ENCODE results near the gene PELI2. TPM values are rescaled to one million over a fixed set of nuclear protein-coding genes. Genes with fewer than 3 reads are reported as not detected.

Gene PELI2
- total and polyA plus RNA-seq, 2 of the 4 experiments (the other 2 are of a cell fraction) = 6.0 to 36.7 TPM

- Histone ChIP-seq H3K4me1 (ENCODE audit: control insufficient read depth, insufficient read depth, low read length) (peaks cover 6% of the 10 kb centered on the region), H3K4me2 (ENCODE audit: low read depth, low read length) (no peak overlapping the region), H3K9ac (ENCODE audit: low read depth, low read length) (no peak overlapping the region), H3K4me3 (ENCODE audit: insufficient read depth, low read depth, low read length) (no peak overlapping the region), H4K8ac (ENCODE audit: low read depth in 2 of 2, low read length in 2 of 2) (no peak overlapping the region), H3K9me1 (ENCODE audit: insufficient read depth, low read length) (no peaks in the 10 kb centered on the region), H3K4ac (ENCODE audit: low read depth, low read length) (no peak overlapping the region), H3K14ac (replicated peaks; ENCODE audit: low read depth, low read length) (no peak overlapping the region), H3K9me3 (ENCODE audit: control insufficient read depth, insufficient read depth, low read length) (no peaks in the 10 kb centered on the region), H2BK15ac (ENCODE audit: low read depth, low read length) (no peak overlapping the region), H3K27me3 (ENCODE audit: control insufficient read depth, insufficient read depth, low read length) (peaks cover 2% of the 10 kb centered on the region; the same call in 1 of the 2 replicates), H2AK9ac (replicated peaks; ENCODE audit: low read depth, low read length, poor library complexity) (no peak overlapping the region), H3K36me3 (ENCODE audit: control insufficient read depth, insufficient read depth, low read length) (no peaks in the 10 kb centered on the region), H2BK5ac (ENCODE audit: low read depth, low read length, poor library complexity, severe bottlenecking) (no peak overlapping the region), H3K27ac (ENCODE audit: insufficient read depth, low read length) (no peak overlapping the region), H4K91ac (ENCODE audit: insufficient read depth, low read depth, low read length) (no peak overlapping the region), H3K79me1 (ENCODE audit: low read depth in 1 of 2, low read length in 2 of 2) (no peaks in the 10 kb centered on the region), H2AFZ (replicated peaks; ENCODE audit: low read length, poor library complexity) (no peak overlapping the region), H2AK5ac (ENCODE audit: low read depth, low read length) (no peak overlapping the region), H3K23ac (ENCODE audit: low read depth, low read length) (no peak overlapping the region), H3K56ac (ENCODE audit: extremely low read depth, insufficient read depth, low read length) (no peak overlapping the region), H4K5ac (ENCODE audit: low read depth, low read length) (no peak overlapping the region), H3K18ac (ENCODE audit: low read depth, low read length) (no peak overlapping the region), H2BK20ac (ENCODE audit: low read depth, low read length) (no peak overlapping the region), H4K20me1 (ENCODE audit: insufficient read depth, low read length) (no peaks in the 10 kb centered on the region), H2BK120ac (ENCODE audit: low read depth, low read length) (no peak overlapping the region)
- CTCF ChIA-PET = interaction anchor here (0.7 kb wide), 1 partner anchor 13 kb away, joined by 4 read pairs; no protein-coding TSS in a partner anchor
- no peak for TF ChIP-seq RAD21 (IDR thresholded peaks at IDR 0.05; ENCODE audit: low read length)
- no peak for TF ChIP-seq MAFK (IDR thresholded peaks at IDR 0.05; ENCODE audit: low read depth, low read length)
- TF ChIP-seq ELK1 (IDR thresholded peaks at IDR 0.05; ENCODE audit: borderline replicate concordance, low read depth, low read length) = no peak
- TF ChIP-seq CTCF (conservative IDR thresholded peaks at IDR 0.05; ENCODE audit: low read depth, low read length) = no peak
- TF ChIP-seq POLR2A (IDR thresholded peaks at IDR 0.05; ENCODE audit: low read depth, low read length) = no peak
- no peak for TF ChIP-seq SMC3 (IDR thresholded peaks at IDR 0.05; ENCODE audit: low read depth, low read length)
- TF ChIP-seq FOS (IDR thresholded peaks at IDR 0.05; ENCODE audit: low read depth, low read length) = no peak
- no peak for TF ChIP-seq RFX5 (IDR thresholded peaks at IDR 0.05; ENCODE audit: low read depth, low read length)
- TF ChIP-seq BHLHE40 (IDR thresholded peaks at IDR 0.05; ENCODE audit: low read depth, low read length) = no peak
- no peak for TF ChIP-seq RCOR1 (IDR thresholded peaks at IDR 0.05; ENCODE audit: insufficient replicate concordance, low read length)
- no peak for TF ChIP-seq MXI1 (IDR thresholded peaks at IDR 0.05; ENCODE audit: borderline replicate concordance, low read depth, low read length)
- TF ChIP-seq USF2 (IDR thresholded peaks at IDR 0.05; ENCODE audit: low read depth, low read length) = no peak
- no peak for TF ChIP-seq MAZ (IDR thresholded peaks at IDR 0.05; ENCODE audit: borderline replicate concordance, low read depth, low read length)
- no peak for TF ChIP-seq NFE2L2 (IDR thresholded peaks at IDR 0.05; ENCODE audit: low read depth, low read length)
- intact Hi-C loops (cut with micrococcal nuclease) (no loop called here), dilution Hi-C loops (cut with HindIII; ENCODE audit: low sequenced_read_pairs, unreplicated experiment) (no loop called here), in situ Hi-C loops (cut with MboI; ENCODE audit: low sequenced_read_pairs) (loop anchor here (25.0 kb wide), 1 partner anchor 391 kb away; no protein-coding TSS in a partner anchor)
- ATAC-seq (ENCODE audit: low read depth) = no peak
- POLR2A ChIA-PET (ENCODE audit: unreplicated experiment) = no interaction called here
- WGBS, 2 experiments (ENCODE audit: extremely low coverage in 2 of 2, insufficient read length in 1 of 2) = 83% methylated on average over 1 of the region's 3 CpGs; no CpG with 5 or more reads in 1 of the 2 experiments
- no peak for DNase-seq
- no TSS peak for BruUV-seq (replicated peaks)
These were observed 15.3 kb upstream of the PELI2 start for GRCh38 chr14:56102941-56103340.
